ENCODE measurements around the gene KLHL3.

GRCh38 chr5:137580030-137580429 is 155.9 kb downstream of the KLHL3 start:
- TF ChIP-seq CTCF (conservative IDR thresholded peaks at IDR 0.05; ENCODE audit: low read depth in 2 of 2) (peak; percentile 56 to 61), POLR2AphosphoS5 (IDR thresholded peaks at IDR 0.05; ENCODE audit: low read depth) (no peak), EZH2 (IDR thresholded peaks at IDR 0.05; ENCODE audit: low read depth, unreplicated experiment) (no peak), ZNF462 (CRISPR knock-in tag; IDR thresholded peaks at IDR 0.05) (no peak), EZH2phosphoT487 (IDR thresholded peaks at IDR 0.05; ENCODE audit: unreplicated experiment) (no peak)

All from GM23338 (cell line).